GM12878 (cell line): ENCODE results near the gene CIRBP. TPM values are rescaled to one million over a fixed set of nuclear protein-coding genes. Genes with fewer than 3 reads are reported as not detected.

Experiments used
- ATAC-seq: fragments of 200-7000 bp; cut with Tn5 transposase; 3 replicates; pipeline ENCODE4 v1.9.1; 2020; ENCODE audit warnings: mild to moderate bottlenecking, moderate library complexity
- BruUV-seq: library from RNA; stranded (reverse); fragments of 400-500 nt; replicated peaks from 2 replicates; lab custom pipeline; 2021; lab: Mats Ljungman, UMichigan
- CTCF ChIA-PET: fragments of 300-600 bp; sonication (Branson Sonifier 250); formaldehyde crosslinking; extraction: SDS; loops from one replicate; lab custom pipeline; 2021; ENCODE audit warnings: inconsistent platforms; lab: Yijun Ruan, JAX
- POLR2A ChIA-PET: fragments of 350-600 bp; formaldehyde crosslinking; extraction: SDS; loops from one replicate; lab custom pipeline; 2021; ENCODE audit warnings: inconsistent platforms; lab: Charles Lee
- RAD21 ChIA-PET: fragments of 300-600 bp; sonication (Branson Sonifier 250); formaldehyde crosslinking; loops from one replicate; lab custom pipeline; 2023; ENCODE audit warnings: antibody characterized with exemption; ENCODE audit not compliant: unreplicated experiment; lab: Charles Lee
- SMC1A ChIA-PET: fragments of 300-600 bp; sonication (Branson Sonifier 250); formaldehyde crosslinking; loops from one replicate; lab custom pipeline; 2023; ENCODE audit not compliant: unreplicated experiment, uncharacterized antibody; lab: Charles Lee
- DNase-seq: peaks from one replicate; pipeline ENCODE4 v3.0.0-alpha.2; 2011; ENCODE audit warnings: low read depth, low spot score
- FAIRE-seq: peaks from 3 replicates; lab custom pipeline; 2011; peaks lifted over from hg19 to GRCh38; lab: Jason Lieb, UNC
- H2AFZ ChIP-seq: 2 replicates; pipeline ENCODE4 v1.6.0; 2011; ENCODE audit warnings: low read depth, low read length, control low read depth; ENCODE audit not compliant: control insufficient read depth
- H3K27ac ChIP-seq: 2 replicates; pipeline ENCODE4 v1.5.1; 2011; ENCODE audit warnings: control low read depth; ENCODE audit not compliant: control insufficient read depth, insufficient read depth
- H3K27me3 ChIP-seq, 2 experiments: replicated peaks in 1 of 2; 2 replicates each; pipeline versions ENCODE4 v1.6.0 to v1.6.1; 2011; ENCODE audit warnings: low read length in 1 of 2; ENCODE audit not compliant: control insufficient read depth in 2 of 2, insufficient read depth in 2 of 2
- H3K36me3 ChIP-seq, 2 experiments: 2 replicates each; pipeline ENCODE4 v1.5.1; 2011; ENCODE audit warnings: low read length in 1 of 2; ENCODE audit not compliant: control insufficient read depth in 2 of 2, insufficient read depth in 2 of 2
- H3K4me1 ChIP-seq: 2 replicates; pipeline ENCODE4 v1.6.1; 2011; ENCODE audit warnings: mild to moderate bottlenecking, low read length, moderate library complexity, mixed read lengths; ENCODE audit not compliant: control insufficient read depth, insufficient read depth
- H3K4me2 ChIP-seq: 2 replicates; pipeline ENCODE4 v1.6.0; 2011; ENCODE audit warnings: control low read depth; ENCODE audit not compliant: control insufficient read depth, insufficient read depth
- H3K4me3 ChIP-seq: fragments of 200-600 bp; sonication (generic); 2 replicates; pipeline ENCODE4 v1.5.1; 2016
- H3K79me2 ChIP-seq: 2 replicates; pipeline ENCODE4 v1.6.0; 2011; ENCODE audit warnings: low read length; ENCODE audit not compliant: control insufficient read depth, insufficient read depth
- H3K9ac ChIP-seq: 2 replicates; pipeline ENCODE4 v1.8.0; 2011; ENCODE audit warnings: low read length, control low read depth, mixed read lengths; ENCODE audit not compliant: control insufficient read depth, insufficient read depth
- H3K9me3 ChIP-seq: replicated peaks from 3 replicates; pipeline ENCODE4 v1.5.1; 2011; ENCODE audit warnings: mild to moderate bottlenecking, low read length; ENCODE audit not compliant: control insufficient read depth, insufficient read depth
- H4K20me1 ChIP-seq: 2 replicates; pipeline ENCODE4 v1.6.0; 2011; ENCODE audit not compliant: control insufficient read depth, insufficient read depth
- BCL11A ChIP-seq: IDR thresholded peaks from 2 replicates; pipeline ENCODE4 v1.6.1; 2011; ENCODE audit warnings: low read depth, low read length
- CHD2 ChIP-seq: IDR thresholded peaks from 2 replicates; pipeline ENCODE4 v1.6.1; 2011; ENCODE audit warnings: low read depth, low read length, improper control_type of control experiment, borderline replicate concordance
- IKZF2 ChIP-seq, 2 experiments: fragments of 450-650 bp; IDR thresholded peaks; 2 replicates each; pipeline ENCODE4 v1.6.1; 2017; ENCODE audit warnings: mild to moderate bottlenecking in 2 of 2, moderate library complexity in 2 of 2
- JUND ChIP-seq: IDR thresholded peaks from 2 replicates; pipeline ENCODE4 v1.6.1; 2012; ENCODE audit warnings: low read depth, mild to moderate bottlenecking, low read length, improper control_type of control experiment, moderate library complexity
- MTA3 ChIP-seq: IDR thresholded peaks from 2 replicates; pipeline ENCODE4 v1.6.1; 2012; ENCODE audit warnings: low read length, inconsistent platforms, borderline replicate concordance
- MXI1 ChIP-seq: fragments of 150-350 bp; IDR thresholded peaks from 2 replicates; pipeline ENCODE4 v1.6.1; 2011; ENCODE audit warnings: low read depth, mild to moderate bottlenecking, inconsistent platforms, low read length, improper control_type of control experiment
- NBN ChIP-seq: fragments of 450-650 bp; IDR thresholded peaks from 2 replicates; pipeline ENCODE4 v1.6.1; 2016
- PAX5 ChIP-seq: IDR thresholded peaks from 2 replicates; pipeline ENCODE4 v1.6.1; 2011; ENCODE audit warnings: low read depth, low read length, borderline replicate concordance
- SMAD5 ChIP-seq: IDR thresholded peaks from 2 replicates; pipeline ENCODE4 v1.6.1; 2016; ENCODE audit warnings: antibody characterized with exemption, low read depth
- SMC3 ChIP-seq: IDR thresholded peaks from 2 replicates; pipeline ENCODE4 v1.6.1; 2011; ENCODE audit warnings: low read length, improper control_type of control experiment, borderline replicate concordance
- SREBF1 ChIP-seq: IDR thresholded peaks from 2 replicates; pipeline ENCODE4 v1.6.1; 2012; ENCODE audit warnings: mild to moderate bottlenecking, low read length
- WGBS: methylation state at CpG from one replicate; pipeline ENCODE4 v1.1.6; 2016; ENCODE audit warnings: low lambda C conversion rate; ENCODE audit not compliant: insufficient replicate concordance, insufficient coverage; ENCODE audit errors: missing lambda C conversion rate; 5-methylcytosine and 5-hydroxymethylcytosine counted together
- in situ Hi-C: fragments of 300-500 bp; cut with MboI; formaldehyde crosslinking; loops from 9 replicates; pipeline ENCODE4 v1.14.3; 2018; ENCODE audit warnings: mixed read lengths
- intact Hi-C: fragments of 100-400 bp; cut with micrococcal nuclease; formaldehyde crosslinking; loops from one replicate; pipeline ENCODE4 v1.14.2; 2022; ENCODE audit not compliant: unreplicated experiment
- polyA plus RNA-seq, 11 experiments: library from polyadenylated mRNA; depleted of rRNA in 4 of 11; unstranded in 6 of 11; stranded (reverse) in 5 of 11; fragments of >200 nt; fragmentation: Nextera tagmentation in 4 of 11; fragmentation: Illumina TruSeq in 1 of 11; extraction: Ambion mirVana in 4 of 11; extraction: Trizol in 1 of 11; gene quantifications; 1 replicate in 1 of 11; 2 replicates in 10 of 11; pipeline versions ENCODE4 v1.2.1 to v1.2.3, GENCODE V29; 2011 to 2016; ENCODE audit warnings: inconsistent platforms in 2 of 11, missing spikeins in 2 of 11, low read depth in 1 of 11
- total RNA-seq, 4 experiments: library from RNA; depleted of rRNA in 3 of 4; stranded (reverse); fragments of >200 nt in 3 of 4; fragmentation: Illumina TruSeq in 1 of 4; extraction: Trizol in 1 of 4; gene quantifications; 2 replicates each; pipeline versions ENCODE4 v1.2.1 to v1.2.3, GENCODE V29; 2013 to 2021
- TF ChIP-seq, protein P1 (sequence below): fragments of 450-650 bp; IDR thresholded peaks from 2 replicates; pipeline ENCODE4 v1.6.1; 2016; ENCODE audit warnings: mild to moderate bottlenecking
- TF ChIP-seq, protein P2 (sequence below): fragments of 150-350 bp; IDR thresholded peaks from 2 replicates; pipeline ENCODE4 v1.6.1; 2016; ENCODE audit warnings: low read depth, low read length
- TF ChIP-seq, protein P3 (sequence below): IDR thresholded peaks from 2 replicates; pipeline ENCODE4 v1.6.1; 2011; ENCODE audit warnings: low read depth, mild to moderate bottlenecking, low read length, moderate library complexity, borderline replicate concordance; ENCODE audit errors: extremely low read depth
- TF ChIP-seq, protein P4 (sequence below): fragments of 450-650 bp; IDR thresholded peaks from 2 replicates; pipeline ENCODE4 v1.6.1; 2017; ENCODE audit warnings: mild to moderate bottlenecking, low read depth, inconsistent platforms; ENCODE audit not compliant: poor library complexity, severe bottlenecking

Gene CIRBP
- total and polyA plus RNA-seq, 10 of the 15 experiments (the other 5 are each of a cell fraction or from before 2014, with no cell fraction given): 27.6 to 335 (median 229) TPM

DNA sequence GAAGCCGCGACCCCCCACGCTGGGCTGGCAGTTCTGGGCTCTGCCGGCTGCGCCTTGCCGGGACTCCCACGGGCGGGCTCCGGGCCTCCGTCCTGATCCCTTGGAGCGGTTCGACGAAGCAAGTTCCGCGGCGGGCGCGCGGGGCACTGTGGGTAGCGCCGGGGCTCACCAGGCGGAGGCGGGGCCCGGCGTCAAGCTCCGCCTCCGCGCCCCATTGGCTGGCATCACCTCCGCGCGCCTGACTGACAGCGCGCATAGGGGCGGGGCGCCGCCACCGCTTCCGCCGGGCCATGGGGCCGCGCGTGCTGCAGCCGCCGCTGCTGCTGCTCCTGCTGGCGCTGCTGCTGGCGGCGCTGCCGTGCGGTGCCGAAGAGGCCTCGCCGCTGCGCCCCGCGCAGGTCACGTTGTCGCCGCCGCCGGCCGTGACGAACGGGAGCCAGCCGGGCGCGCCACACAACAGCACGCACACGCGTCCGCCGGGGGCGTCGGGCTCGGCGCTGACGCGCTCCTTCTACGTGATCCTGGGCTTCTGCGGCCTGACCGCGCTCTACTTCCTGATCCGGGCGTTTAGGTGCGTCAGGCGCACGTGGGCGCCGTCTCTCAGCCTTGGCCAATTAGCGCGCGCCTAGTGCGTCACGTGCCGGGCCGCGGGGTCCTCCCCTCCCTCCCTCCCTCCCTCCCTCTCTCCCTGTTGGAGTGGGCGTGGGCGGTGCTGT lies 6.3 kb downstream of the CIRBP start, which contains the start of gene FAM174C:
Gene FAM174C (plus strand): TSS at position 271 of the 716 bp plus-strand sequence. CDS start 20 bp downstream, at position 291.
- Histone ChIP-seq H3K27ac (peak within 1 kb of the TSS; percentile 97), H2AFZ (peak within 1 kb of the TSS; percentile 71), H3K4me3 (peak within 1 kb of the TSS; percentile 85), H3K79me2 (peaks cover 57% of the 10 kb centered on the region), H3K4me2 (peak within 1 kb of the TSS; percentile 85), H3K9me3 (no peaks in the 10 kb centered on the region), H3K4me1 (peaks cover 26% of the 10 kb centered on the region), H3K36me3 (peaks cover 41 to 53% of the 10 kb centered on the region in 2 experiments), H3K9ac (peak within 1 kb of the TSS; percentile 96), H4K20me1 (no peaks in the 10 kb centered on the region; the same call in 1 of the 2 replicates), H3K27me3 (no peaks in the 10 kb centered on the region)
- no TSS peak for BruUV-seq
- peak; percentile 83 for ATAC-seq
- in situ Hi-C loops: loop anchor here (5.0 kb wide), 1 partner anchor 97 kb away; no protein-coding TSS in a partner anchor
- ChIA-PET RAD21 (interaction anchor here (1.0 to 3.9 kb wide), 3 partner anchors 9 to 97 kb away, joined by 5 to 29 read pairs (median 5); no protein-coding TSS in a partner anchor), SMC1A (interaction anchor here (1.0 kb wide), 1 partner anchor 31 kb away, joined by 5 read pairs; no protein-coding TSS in a partner anchor), CTCF (interaction anchor here (1.0 to 1.5 kb wide), 3 partner anchors 9 to 162 kb away, joined by 3 to 8 read pairs (median 6); no protein-coding TSS in a partner anchor), POLR2A (interaction anchor here (0.6 to 1.2 kb wide), 5 partner anchors 9 to 962 kb away, joined by 3 to 7 read pairs (median 6); no protein-coding TSS in a partner anchor)
- peak; percentile 97 for FAIRE-seq
- under 1% methylated on average over 83 of the region's 98 CpGs for WGBS
- intact Hi-C loops: no loop called here
- DNase-seq: peak; percentile 87
- no peak; the same call in 1 of the 2 replicates for TF ChIP-seq SREBF1
- TF ChIP-seq PAX5: peak; percentile 51; the same call in 1 of the 2 replicates
- TF ChIP-seq BCL11A: 0 out of 2 replicates have a peak, but pooled peaks have one; percentile 8
- TF ChIP-seq IKZF2 (IDR thresholded peaks at IDR 0.05): no peak
- no peak; the same call in 1 of the 2 replicates for TF ChIP-seq CHD2
- TF ChIP-seq, protein P1, sequence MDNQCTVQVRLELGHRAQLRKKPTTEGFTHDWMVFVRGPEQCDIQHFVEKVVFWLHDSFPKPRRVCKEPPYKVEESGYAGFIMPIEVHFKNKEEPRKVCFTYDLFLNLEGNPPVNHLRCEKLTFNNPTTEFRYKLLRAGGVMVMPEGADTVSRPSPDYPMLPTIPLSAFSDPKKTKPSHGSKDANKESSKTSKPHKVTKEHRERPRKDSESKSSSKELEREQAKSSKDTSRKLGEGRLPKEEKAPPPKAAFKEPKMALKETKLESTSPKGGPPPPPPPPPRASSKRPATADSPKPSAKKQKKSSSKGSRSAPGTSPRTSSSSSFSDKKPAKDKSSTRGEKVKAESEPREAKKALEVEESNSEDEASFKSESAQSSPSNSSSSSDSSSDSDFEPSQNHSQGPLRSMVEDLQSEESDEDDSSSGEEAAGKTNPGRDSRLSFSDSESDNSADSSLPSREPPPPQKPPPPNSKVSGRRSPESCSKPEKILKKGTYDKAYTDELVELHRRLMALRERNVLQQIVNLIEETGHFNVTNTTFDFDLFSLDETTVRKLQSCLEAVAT: 0 out of 2 replicates have a peak, but pooled peaks have one; percentile 1
- TF ChIP-seq, protein P2, sequence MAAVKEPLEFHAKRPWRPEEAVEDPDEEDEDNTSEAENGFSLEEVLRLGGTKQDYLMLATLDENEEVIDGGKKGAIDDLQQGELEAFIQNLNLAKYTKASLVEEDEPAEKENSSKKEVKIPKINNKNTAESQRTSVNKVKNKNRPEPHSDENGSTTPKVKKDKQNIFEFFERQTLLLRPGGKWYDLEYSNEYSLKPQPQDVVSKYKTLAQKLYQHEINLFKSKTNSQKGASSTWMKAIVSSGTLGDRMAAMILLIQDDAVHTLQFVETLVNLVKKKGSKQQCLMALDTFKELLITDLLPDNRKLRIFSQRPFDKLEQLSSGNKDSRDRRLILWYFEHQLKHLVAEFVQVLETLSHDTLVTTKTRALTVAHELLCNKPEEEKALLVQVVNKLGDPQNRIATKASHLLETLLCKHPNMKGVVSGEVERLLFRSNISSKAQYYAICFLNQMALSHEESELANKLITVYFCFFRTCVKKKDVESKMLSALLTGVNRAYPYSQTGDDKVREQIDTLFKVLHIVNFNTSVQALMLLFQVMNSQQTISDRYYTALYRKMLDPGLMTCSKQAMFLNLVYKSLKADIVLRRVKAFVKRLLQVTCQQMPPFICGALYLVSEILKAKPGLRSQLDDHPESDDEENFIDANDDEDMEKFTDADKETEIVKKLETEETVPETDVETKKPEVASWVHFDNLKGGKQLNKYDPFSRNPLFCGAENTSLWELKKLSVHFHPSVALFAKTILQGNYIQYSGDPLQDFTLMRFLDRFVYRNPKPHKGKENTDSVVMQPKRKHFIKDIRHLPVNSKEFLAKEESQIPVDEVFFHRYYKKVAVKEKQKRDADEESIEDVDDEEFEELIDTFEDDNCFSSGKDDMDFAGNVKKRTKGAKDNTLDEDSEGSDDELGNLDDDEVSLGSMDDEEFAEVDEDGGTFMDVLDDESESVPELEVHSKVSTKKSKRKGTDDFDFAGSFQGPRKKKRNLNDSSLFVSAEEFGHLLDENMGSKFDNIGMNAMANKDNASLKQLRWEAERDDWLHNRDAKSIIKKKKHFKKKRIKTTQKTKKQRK: no peak
- peak; percentile 19; the same call in 1 of the 2 replicates for TF ChIP-seq SMAD5
- TF ChIP-seq SMC3: no peak
- TF ChIP-seq MXI1: peak; percentile 86; the same call in 1 of the 2 replicates
- TF ChIP-seq JUND: no peak
- 0 out of 2 replicates have a peak, but pooled peaks have one; percentile 56 for TF ChIP-seq MTA3
- no peak for TF ChIP-seq NBN
- TF ChIP-seq, protein P3, sequence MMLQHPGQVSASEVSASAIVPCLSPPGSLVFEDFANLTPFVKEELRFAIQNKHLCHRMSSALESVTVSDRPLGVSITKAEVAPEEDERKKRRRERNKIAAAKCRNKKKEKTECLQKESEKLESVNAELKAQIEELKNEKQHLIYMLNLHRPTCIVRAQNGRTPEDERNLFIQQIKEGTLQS: peak; percentile 98
- TF ChIP-seq, protein P4, sequence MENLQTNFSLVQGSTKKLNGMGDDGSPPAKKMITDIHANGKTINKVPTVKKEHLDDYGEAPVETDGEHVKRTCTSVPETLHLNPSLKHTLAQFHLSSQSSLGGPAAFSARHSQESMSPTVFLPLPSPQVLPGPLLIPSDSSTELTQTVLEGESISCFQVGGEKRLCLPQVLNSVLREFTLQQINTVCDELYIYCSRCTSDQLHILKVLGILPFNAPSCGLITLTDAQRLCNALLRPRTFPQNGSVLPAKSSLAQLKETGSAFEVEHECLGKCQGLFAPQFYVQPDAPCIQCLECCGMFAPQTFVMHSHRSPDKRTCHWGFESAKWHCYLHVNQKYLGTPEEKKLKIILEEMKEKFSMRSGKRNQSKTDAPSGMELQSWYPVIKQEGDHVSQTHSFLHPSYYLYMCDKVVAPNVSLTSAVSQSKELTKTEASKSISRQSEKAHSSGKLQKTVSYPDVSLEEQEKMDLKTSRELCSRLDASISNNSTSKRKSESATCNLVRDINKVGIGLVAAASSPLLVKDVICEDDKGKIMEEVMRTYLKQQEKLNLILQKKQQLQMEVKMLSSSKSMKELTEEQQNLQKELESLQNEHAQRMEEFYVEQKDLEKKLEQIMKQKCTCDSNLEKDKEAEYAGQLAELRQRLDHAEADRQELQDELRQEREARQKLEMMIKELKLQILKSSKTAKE: no peak
